K562 (cell line): ENCODE results near the gene IARS2. TPM values are rescaled to one million over a fixed set of nuclear protein-coding genes. Genes with fewer than 3 reads are reported as not detected.
A peak's percentile ranks its signal among the peaks of the same experiment; 100 is the strongest.

Experiments used
- ARID2 ChIP-seq: fragments of 450-650 bp; IDR thresholded peaks from 2 replicates; pipeline ENCODE4 v1.6.1; 2017; ENCODE audit warnings: antibody characterized with exemption, mild to moderate bottlenecking
- ATF1 ChIP-seq, 2 experiments: fragments of 450-650 bp in 1 of 2; IDR thresholded peaks; 2 replicates each; pipeline ENCODE4 v1.6.1; 2016; ENCODE audit warnings: missing compliant biosample characterization in 1 of 2, missing genetic modification characterization in 1 of 2
- NFIX ChIP-seq: fragments of 250-450 bp; sonication (Bioruptor Pico); IDR thresholded peaks from 2 replicates; pipeline ENCODE4 v1.4.0; 2020; ENCODE audit warnings: low read depth, mild to moderate bottlenecking, moderate library complexity
- NFXL1 ChIP-seq: fragments of 450-650 bp; formaldehyde crosslinking; IDR thresholded peaks from 2 replicates; pipeline ENCODE4 v1.4.0; 2021; ENCODE audit warnings: mild to moderate bottlenecking
- OTX1 ChIP-seq: fragments of 450-650 bp; formaldehyde crosslinking; IDR thresholded peaks from 2 replicates; pipeline ENCODE4 v1.4.0; 2022; ENCODE audit warnings: mild to moderate bottlenecking
- POLR2A ChIP-seq: fragments of 450-650 bp; conservative IDR thresholded peaks from 2 replicates; pipeline ENCODE4 v1.6.1; 2016
- RBM14 ChIP-seq: fragments of 200-400 bp; formaldehyde crosslinking; IDR thresholded peaks from 2 replicates; pipeline ENCODE4 v1.6.1; 2018; ENCODE audit warnings: low read depth, mild to moderate bottlenecking, low read length, moderate library complexity, borderline replicate concordance; ENCODE audit not compliant: insufficient read depth
- SREBF2 ChIP-seq: sonication (generic); formaldehyde crosslinking; IDR thresholded peaks from 2 replicates; pipeline ENCODE4 v1.4.0; 2020; ENCODE audit warnings: mild to moderate bottlenecking, missing genetic modification reagents
- ZBTB8A ChIP-seq: fragments of 450-650 bp; IDR thresholded peaks from 2 replicates; pipeline ENCODE4 v1.6.1; 2018; ENCODE audit warnings: mild to moderate bottlenecking, moderate library complexity; ENCODE audit not compliant: partially characterized antibody
- ZFP36 ChIP-seq: fragments of 150-350 bp; IDR thresholded peaks from 2 replicates; pipeline ENCODE4 v1.6.1; 2018; ENCODE audit warnings: low read length, low read depth; ENCODE audit not compliant: partially characterized antibody
- ZNF121 ChIP-seq: sonication (generic); formaldehyde crosslinking; conservative IDR thresholded peaks from 2 replicates; pipeline ENCODE4 v1.8.0; 2022; ENCODE audit warnings: missing genetic modification reagents
- ZNF239 ChIP-seq: fragments of 250-450 bp; sonication (Bioruptor Pico); IDR thresholded peaks from 2 replicates; pipeline ENCODE4 v1.4.0; 2020; ENCODE audit warnings: mild to moderate bottlenecking
- ZNF384 ChIP-seq: IDR thresholded peaks from 2 replicates; pipeline ENCODE4 v1.6.1; 2012; ENCODE audit warnings: low read depth, low read length, improper control_type of control experiment
- ZNF444 ChIP-seq: fragments of 250-450 bp; sonication (Bioruptor Pico); IDR thresholded peaks from 2 replicates; pipeline ENCODE4 v1.4.0; 2020; ENCODE audit warnings: mild to moderate bottlenecking, moderate library complexity
- ZNF445 ChIP-seq: fragments of 250-450 bp; sonication (Bioruptor Pico); IDR thresholded peaks from 2 replicates; pipeline ENCODE4 v1.4.0; 2020; ENCODE audit warnings: low read depth, mild to moderate bottlenecking, moderate library complexity
- polyA plus RNA-seq, 8 experiments: library from polyadenylated mRNA; depleted of rRNA in 4 of 8; stranded (reverse) in 5 of 8; unstranded in 3 of 8; fragments of >200 nt; fragmentation: Nextera tagmentation in 2 of 8; fragmentation: Illumina TruSeq in 1 of 8; extraction: Ambion mirVana in 2 of 8; extraction: Trizol in 1 of 8; gene quantifications; 2 replicates each; pipeline versions ENCODE4 v1.2.1 to v1.2.3, GENCODE V29; 2011 to 2014; ENCODE audit warnings: inconsistent platforms in 1 of 8, missing spikeins in 1 of 8
- total RNA-seq, 7 experiments: library from RNA; depleted of rRNA in 6 of 7; stranded (reverse); fragments of >200 nt in 6 of 7; fragmentation: Illumina TruSeq in 2 of 7; extraction: Trizol in 2 of 7; gene quantifications; 2 replicates each; pipeline versions ENCODE4 v1.2.1 to v1.2.3, GENCODE V29; 2011 to 2021; ENCODE audit warnings: low replicate concordance in 1 of 7
- TF ChIP-seq, protein P1 (sequence below): fragments of 250-450 bp; sonication (Bioruptor Pico); IDR thresholded peaks from 2 replicates; pipeline ENCODE4 v1.8.0; 2021; ENCODE audit warnings: moderate library complexity, mild to moderate bottlenecking, inconsistent platforms
- TF ChIP-seq, protein P2 (sequence below): fragments of 250-450 bp; sonication (Bioruptor Pico); IDR thresholded peaks from 2 replicates; pipeline ENCODE4 v1.8.0; 2021; ENCODE audit warnings: moderate library complexity, mild to moderate bottlenecking, inconsistent platforms
- TF ChIP-seq, protein P3 (sequence below): IDR thresholded peaks from 3 replicates; pipeline ENCODE4 v1.6.1; 2011; ENCODE audit warnings: borderline replicate concordance, mild to moderate bottlenecking, moderate library complexity; ENCODE audit not compliant: insufficient read length; ENCODE audit errors: extremely low read depth
- TF ChIP-seq, protein P4 (sequence below), 2 experiments: fragments of 450-650 bp; conservative IDR thresholded peaks; 2 replicates each; pipeline ENCODE4 v1.6.1; 2017; ENCODE audit warnings: mild to moderate bottlenecking in 2 of 2, moderate library complexity in 2 of 2
- TF ChIP-seq, protein P5 (sequence below): sonication (generic); formaldehyde crosslinking; IDR thresholded peaks from 2 replicates; pipeline ENCODE4 v1.9.0; 2022; ENCODE audit warnings: mild to moderate bottlenecking, missing genetic modification reagents

Gene IARS2
- total and polyA plus RNA-seq, 9 of the 15 experiments (the other 6 are each of a cell fraction or from before 2014, with no cell fraction given) = 39.6 to 127 (median 93.8) TPM

DNA sequence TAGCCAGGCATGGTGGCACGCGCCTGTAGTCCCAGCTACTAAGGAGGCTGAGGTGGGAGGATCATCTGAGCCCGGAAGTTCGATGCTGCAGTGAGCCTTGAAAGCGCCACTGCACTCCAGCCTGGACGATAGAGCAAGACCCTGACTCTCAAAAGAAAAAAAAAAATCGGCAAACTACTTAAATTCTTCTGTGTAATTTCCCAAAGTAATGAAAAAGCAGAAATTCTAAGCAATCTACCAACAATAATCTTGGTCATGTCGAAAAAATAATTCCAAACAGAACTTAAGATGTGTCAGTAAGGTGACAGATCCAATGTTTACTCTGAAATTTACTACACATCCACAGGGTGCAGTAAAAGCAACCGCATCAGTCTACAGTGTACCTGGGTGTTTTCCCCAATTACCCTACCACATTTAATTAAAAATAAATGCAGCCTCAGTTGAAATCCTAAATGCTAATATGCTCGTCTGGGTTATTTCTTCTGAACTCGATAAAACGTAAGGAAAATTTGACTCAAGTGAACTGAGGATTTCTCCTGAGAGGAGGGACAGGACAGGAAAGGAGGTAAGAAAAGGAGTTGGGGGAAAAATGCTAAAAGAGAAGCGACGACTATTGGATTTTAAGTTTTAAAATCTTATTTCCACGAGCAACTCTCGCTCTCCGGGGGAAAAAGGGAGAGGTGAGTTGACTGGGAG is 48.4 kb upstream of the IARS2 start (continued):
- TF ChIP-seq, protein P1, sequence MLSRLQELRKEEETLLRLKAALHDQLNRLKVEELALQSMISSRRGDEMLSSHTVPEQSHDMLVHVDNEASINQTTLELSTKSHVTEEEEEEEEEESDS (CRISPR knock-in tag) = no peak
- TF ChIP-seq, protein P2, sequence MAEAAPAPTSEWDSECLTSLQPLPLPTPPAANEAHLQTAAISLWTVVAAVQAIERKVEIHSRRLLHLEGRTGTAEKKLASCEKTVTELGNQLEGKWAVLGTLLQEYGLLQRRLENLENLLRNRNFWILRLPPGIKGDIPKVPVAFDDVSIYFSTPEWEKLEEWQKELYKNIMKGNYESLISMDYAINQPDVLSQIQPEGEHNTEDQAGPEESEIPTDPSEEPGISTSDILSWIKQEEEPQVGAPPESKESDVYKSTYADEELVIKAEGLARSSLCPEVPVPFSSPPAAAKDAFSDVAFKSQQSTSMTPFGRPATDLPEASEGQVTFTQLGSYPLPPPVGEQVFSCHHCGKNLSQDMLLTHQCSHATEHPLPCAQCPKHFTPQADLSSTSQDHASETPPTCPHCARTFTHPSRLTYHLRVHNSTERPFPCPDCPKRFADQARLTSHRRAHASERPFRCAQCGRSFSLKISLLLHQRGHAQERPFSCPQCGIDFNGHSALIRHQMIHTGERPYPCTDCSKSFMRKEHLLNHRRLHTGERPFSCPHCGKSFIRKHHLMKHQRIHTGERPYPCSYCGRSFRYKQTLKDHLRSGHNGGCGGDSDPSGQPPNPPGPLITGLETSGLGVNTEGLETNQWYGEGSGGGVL (CRISPR knock-in tag) = no peak
- TF ChIP-seq POLR2A (peak; percentile 30; the same call in 1 of the 2 replicates), ZNF384 (peak; percentile 39; the same call in 1 of the 2 replicates), OTX1 (CRISPR knock-in tag) (0 out of 2 replicates have a peak, but pooled peaks have one; percentile 21), ARID2 (peak; percentile 24; the same call in 1 of the 2 replicates), NFXL1 (CRISPR knock-in tag) (no peak), ZNF121 (CRISPR knock-in tag) (peak; percentile 99), NFIX (CRISPR knock-in tag) (no peak), SREBF2 (CRISPR knock-in tag) (no peak), ZNF444 (CRISPR knock-in tag) (no peak), ZBTB8A (no peak), ZFP36 (no peak), ZNF445 (CRISPR knock-in tag) (no peak), ATF1 (CRISPR knock-in tag; IDR thresholded peaks at IDR 0.05) (no peak), ATF1 (tag; IDR thresholded peaks at IDR 0.05) (no peak), RBM14 (no peak), ZNF239 (peak; percentile 65)
- TF ChIP-seq, protein P3, sequence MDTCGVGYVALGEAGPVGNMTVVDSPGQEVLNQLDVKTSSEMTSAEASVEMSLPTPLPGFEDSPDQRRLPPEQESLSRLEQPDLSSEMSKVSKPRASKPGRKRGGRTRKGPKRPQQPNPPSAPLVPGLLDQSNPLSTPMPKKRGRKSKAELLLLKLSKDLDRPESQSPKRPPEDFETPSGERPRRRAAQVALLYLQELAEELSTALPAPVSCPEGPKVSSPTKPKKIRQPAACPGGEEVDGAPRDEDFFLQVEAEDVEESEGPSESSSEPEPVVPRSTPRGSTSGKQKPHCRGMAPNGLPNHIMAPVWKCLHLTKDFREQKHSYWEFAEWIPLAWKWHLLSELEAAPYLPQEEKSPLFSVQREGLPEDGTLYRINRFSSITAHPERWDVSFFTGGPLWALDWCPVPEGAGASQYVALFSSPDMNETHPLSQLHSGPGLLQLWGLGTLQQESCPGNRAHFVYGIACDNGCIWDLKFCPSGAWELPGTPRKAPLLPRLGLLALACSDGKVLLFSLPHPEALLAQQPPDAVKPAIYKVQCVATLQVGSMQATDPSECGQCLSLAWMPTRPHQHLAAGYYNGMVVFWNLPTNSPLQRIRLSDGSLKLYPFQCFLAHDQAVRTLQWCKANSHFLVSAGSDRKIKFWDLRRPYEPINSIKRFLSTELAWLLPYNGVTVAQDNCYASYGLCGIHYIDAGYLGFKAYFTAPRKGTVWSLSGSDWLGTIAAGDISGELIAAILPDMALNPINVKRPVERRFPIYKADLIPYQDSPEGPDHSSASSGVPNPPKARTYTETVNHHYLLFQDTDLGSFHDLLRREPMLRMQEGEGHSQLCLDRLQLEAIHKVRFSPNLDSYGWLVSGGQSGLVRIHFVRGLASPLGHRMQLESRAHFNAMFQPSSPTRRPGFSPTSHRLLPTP = no peak
- TF ChIP-seq, protein P4, sequence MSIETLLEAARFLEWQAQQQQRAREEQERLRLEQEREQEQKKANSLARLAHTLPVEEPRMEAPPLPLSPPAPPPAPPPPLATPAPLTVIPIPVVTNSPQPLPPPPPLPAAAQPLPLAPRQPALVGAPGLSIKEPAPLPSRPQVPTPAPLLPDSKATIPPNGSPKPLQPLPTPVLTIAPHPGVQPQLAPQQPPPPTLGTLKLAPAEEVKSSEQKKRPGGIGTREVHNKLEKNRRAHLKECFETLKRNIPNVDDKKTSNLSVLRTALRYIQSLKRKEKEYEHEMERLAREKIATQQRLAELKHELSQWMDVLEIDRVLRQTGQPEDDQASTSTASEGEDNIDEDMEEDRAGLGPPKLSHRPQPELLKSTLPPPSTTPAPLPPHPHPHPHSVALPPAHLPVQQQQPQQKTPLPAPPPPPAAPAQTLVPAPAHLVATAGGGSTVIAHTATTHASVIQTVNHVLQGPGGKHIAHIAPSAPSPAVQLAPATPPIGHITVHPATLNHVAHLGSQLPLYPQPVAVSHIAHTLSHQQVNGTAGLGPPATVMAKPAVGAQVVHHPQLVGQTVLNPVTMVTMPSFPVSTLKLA (conservative IDR thresholded peaks at IDR 0.05) = peak in 1 of 2 experiments; percentile 55; a peak in 2 of 4 replicates
- TF ChIP-seq, protein P5, sequence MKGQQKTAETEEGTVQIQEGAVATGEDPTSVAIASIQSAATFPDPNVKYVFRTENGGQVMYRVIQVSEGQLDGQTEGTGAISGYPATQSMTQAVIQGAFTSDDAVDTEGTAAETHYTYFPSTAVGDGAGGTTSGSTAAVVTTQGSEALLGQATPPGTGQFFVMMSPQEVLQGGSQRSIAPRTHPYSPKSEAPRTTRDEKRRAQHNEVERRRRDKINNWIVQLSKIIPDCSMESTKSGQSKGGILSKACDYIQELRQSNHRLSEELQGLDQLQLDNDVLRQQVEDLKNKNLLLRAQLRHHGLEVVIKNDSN (CRISPR knock-in tag) = no peak
